ENCODE data around the gene SLC5A10. TPM values are rescaled to one million over a fixed set of nuclear protein-coding genes. Genes with fewer than 3 reads are reported as not detected.
A peak's percentile ranks its signal among the peaks of the same experiment; 100 is the strongest.

Gene SLC5A10
- total RNA-seq, 1 experiment from 2014 or later: not detected

DNA sequence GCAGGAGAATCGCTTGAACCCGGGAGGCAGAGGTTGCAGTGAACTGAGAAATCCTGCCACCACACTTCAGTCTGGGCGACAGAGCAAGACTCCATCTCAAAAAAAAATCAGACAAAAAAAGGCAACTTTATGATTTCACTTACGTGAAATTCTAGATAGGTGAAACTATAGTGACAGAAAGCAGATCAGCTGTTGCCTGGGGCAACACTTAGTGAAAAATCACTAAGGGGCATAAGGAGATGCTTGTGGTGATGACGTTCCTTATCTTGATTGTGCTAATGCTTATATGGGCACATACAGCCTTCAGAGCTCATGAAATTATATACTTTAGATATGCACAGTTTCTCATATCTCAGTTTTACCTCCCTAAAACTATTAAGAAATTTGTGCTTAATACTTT, 41.6 kb upstream of the SLC5A10 start:
- Mint-ChIP-seq H3K27ac (peak overlapping the region in 1 of 3 experiments; percentile 18; a peak in 1 of 7 replicates), H3K27me3 (ENCODE audit: low read depth) (no peaks in the 10 kb centered on the region), H3K36me3 (ENCODE audit: insufficient read depth in 1 of 3, low read depth in 3 of 3) (peaks cover 28 to 62% (median 60%) of the 10 kb centered on the region in 3 experiments; a peak in 6 of 7 replicates), H3K4me3 (no peak overlapping the region), H3K9me3 (no peaks in the 10 kb centered on the region), H3K4me1 (no peaks in the 10 kb centered on the region)
- H2AFZ ChIP-seq (ENCODE audit: low read length): no peak overlapping the region
- no peak overlapping the region for H3K4ac ChIP-seq (ENCODE audit: low read depth, low read length)
- no peaks in the 10 kb centered on the region for H3K9me3 ChIP-seq (ENCODE audit: control insufficient read depth, low read depth, low read length)
- H3K79me2 ChIP-seq (ENCODE audit: insufficient read depth, low read length): no peaks in the 10 kb centered on the region
- H3K4me1 ChIP-seq (ENCODE audit: insufficient read depth, low read length): no peaks in the 10 kb centered on the region
- no peak overlapping the region for H3K23ac ChIP-seq (ENCODE audit: insufficient read length, low read depth, low read length)
- H2BK20ac ChIP-seq (ENCODE audit: low read depth, low read length, poor library complexity, severe bottlenecking): no peak overlapping the region
- H4K8ac ChIP-seq (replicated peaks; ENCODE audit: insufficient read length, low read depth, low read length): no peak overlapping the region
- H2BK15ac ChIP-seq (ENCODE audit: low read depth, low read length): no peak overlapping the region
- H4K5ac ChIP-seq (ENCODE audit: insufficient read length, low read depth, low read length): no peak overlapping the region
- no peak overlapping the region for H3T11ph ChIP-seq (ENCODE audit: low read length)
- no peak overlapping the region for H2BK120ac ChIP-seq (ENCODE audit: low read depth, low read length, poor library complexity, severe bottlenecking)
- no peak overlapping the region for H2AK5ac ChIP-seq (ENCODE audit: insufficient read length, low read length)
- WGBS (ENCODE audit: extremely low coverage, insufficient read length, low lambda C conversion rate): no CpG with 5 or more reads among the region's 5 CpGs
- H4K20me1 ChIP-seq (ENCODE audit: control insufficient read depth, insufficient read depth, insufficient read length): no peaks in the 10 kb centered on the region
- H4K91ac ChIP-seq (ENCODE audit: insufficient read length, low read depth, low read length): no peak overlapping the region
- no peak overlapping the region for H3K9ac ChIP-seq (ENCODE audit: extremely low read depth, insufficient read length, low read length)
- H3K27me3 ChIP-seq (ENCODE audit: insufficient read depth, low read length): no peaks in the 10 kb centered on the region
- no peak overlapping the region for H3K18ac ChIP-seq (ENCODE audit: insufficient read length, low read depth, low read length)
- H3K23me2 ChIP-seq (ENCODE audit: insufficient read length, low read depth, low read length, poor library complexity, severe bottlenecking): no peaks in the 10 kb centered on the region
- no peak for DNase-seq
- no peak overlapping the region for H3K14ac ChIP-seq (ENCODE audit: insufficient read depth, low read length)
- no peak overlapping the region for H2BK12ac ChIP-seq (ENCODE audit: insufficient read length, low read depth, low read length)
- no peaks in the 10 kb centered on the region for H3K79me1 ChIP-seq (ENCODE audit: insufficient read depth, low read depth, low read length, poor library complexity, severe bottlenecking)
- H3K27ac ChIP-seq (ENCODE audit: insufficient read length, low read depth, low read length): no peak overlapping the region
- TF ChIP-seq, protein P1, sequence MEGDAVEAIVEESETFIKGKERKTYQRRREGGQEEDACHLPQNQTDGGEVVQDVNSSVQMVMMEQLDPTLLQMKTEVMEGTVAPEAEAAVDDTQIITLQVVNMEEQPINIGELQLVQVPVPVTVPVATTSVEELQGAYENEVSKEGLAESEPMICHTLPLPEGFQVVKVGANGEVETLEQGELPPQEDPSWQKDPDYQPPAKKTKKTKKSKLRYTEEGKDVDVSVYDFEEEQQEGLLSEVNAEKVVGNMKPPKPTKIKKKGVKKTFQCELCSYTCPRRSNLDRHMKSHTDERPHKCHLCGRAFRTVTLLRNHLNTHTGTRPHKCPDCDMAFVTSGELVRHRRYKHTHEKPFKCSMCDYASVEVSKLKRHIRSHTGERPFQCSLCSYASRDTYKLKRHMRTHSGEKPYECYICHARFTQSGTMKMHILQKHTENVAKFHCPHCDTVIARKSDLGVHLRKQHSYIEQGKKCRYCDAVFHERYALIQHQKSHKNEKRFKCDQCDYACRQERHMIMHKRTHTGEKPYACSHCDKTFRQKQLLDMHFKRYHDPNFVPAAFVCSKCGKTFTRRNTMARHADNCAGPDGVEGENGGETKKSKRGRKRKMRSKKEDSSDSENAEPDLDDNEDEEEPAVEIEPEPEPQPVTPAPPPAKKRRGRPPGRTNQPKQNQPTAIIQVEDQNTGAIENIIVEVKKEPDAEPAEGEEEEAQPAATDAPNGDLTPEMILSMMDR (conservative IDR thresholded peaks at IDR 0.05): no peak
- no peak overlapping the region for H3K4me2 ChIP-seq (ENCODE audit: insufficient read depth, insufficient read length, low read length)
- no peak overlapping the region for H2BK5ac ChIP-seq (ENCODE audit: insufficient read length, low read length)
- no peak overlapping the region for H3K56ac ChIP-seq (ENCODE audit: insufficient read length, low read depth, low read length)
